Measurements from ENCODE around the gene ZNF319.

DNA sequence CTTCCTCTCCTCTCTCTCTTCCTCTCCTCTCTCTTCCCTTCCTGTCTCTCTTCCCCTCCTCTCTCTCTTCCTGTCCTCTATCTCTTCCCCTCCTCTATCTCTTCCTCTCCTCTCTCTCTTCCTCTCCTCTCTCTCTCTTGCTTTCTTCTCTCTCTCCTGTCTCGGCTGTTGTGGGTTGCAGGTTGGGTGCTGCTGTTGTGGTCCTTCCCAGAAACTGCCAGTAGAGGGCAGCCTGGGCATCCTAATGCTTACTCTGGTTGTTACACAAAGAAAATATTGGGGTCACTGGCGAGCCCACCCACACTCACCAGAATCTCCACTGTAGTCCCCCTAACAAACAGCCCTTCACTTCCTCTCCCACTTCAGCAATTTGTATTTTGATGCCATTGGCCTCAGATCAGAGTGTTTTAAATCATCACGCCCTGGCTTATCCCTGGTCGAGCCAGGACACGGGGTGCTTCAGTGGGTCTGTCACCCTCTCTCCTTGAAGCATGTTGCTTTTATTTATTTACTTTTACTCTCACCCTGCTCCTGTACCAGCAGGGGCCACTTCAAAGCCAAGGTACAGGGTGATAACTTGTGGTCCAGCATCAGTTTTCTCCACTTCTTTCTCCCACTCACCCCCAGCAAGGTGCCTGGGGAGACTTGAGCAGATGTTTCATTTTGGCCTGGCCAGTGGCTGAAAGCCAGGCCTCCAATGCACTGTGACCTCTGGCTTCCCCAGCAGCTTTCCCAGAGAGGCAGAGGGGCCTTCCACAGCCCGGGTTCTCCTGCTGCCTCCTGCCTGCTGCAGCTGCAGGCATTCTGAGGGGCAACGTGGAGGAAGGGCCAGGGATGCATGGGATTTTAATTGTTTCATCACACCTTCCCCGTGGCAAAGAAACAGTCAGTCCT is 20.4 kb upstream of the ZNF319 start:
- TF ChIP-seq, protein P1, sequence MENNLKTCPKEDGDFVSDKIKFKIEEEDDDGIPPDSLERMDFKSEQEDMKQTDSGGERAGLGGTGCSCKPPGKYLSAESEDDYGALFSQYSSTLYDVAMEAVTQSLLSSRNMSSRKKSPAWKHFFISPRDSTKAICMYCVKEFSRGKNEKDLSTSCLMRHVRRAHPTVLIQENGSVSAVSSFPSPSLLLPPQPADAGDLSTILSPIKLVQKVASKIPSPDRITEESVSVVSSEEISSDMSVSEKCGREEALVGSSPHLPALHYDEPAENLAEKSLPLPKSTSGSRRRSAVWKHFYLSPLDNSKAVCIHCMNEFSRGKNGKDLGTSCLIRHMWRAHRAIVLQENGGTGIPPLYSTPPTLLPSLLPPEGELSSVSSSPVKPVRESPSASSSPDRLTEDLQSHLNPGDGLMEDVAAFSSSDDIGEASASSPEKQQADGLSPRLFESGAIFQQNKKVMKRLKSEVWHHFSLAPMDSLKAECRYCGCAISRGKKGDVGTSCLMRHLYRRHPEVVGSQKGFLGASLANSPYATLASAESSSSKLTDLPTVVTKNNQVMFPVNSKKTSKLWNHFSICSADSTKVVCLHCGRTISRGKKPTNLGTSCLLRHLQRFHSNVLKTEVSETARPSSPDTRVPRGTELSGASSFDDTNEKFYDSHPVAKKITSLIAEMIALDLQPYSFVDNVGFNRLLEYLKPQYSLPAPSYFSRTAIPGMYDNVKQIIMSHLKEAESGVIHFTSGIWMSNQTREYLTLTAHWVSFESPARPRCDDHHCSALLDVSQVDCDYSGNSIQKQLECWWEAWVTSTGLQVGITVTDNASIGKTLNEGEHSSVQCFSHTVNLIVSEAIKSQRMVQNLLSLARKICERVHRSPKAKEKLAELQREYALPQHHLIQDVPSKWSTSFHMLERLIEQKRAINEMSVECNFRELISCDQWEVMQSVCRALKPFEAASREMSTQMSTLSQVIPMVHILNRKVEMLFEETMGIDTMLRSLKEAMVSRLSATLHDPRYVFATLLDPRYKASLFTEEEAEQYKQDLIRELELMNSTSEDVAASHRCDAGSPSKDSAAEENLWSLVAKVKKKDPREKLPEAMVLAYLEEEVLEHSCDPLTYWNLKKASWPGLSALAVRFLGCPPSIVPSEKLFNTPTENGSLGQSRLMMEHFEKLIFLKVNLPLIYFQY (CRISPR knock-in tag; IDR thresholded peaks at IDR 0.05; ENCODE audit: borderline replicate concordance) = no peak
- TF ChIP-seq, protein P2, sequence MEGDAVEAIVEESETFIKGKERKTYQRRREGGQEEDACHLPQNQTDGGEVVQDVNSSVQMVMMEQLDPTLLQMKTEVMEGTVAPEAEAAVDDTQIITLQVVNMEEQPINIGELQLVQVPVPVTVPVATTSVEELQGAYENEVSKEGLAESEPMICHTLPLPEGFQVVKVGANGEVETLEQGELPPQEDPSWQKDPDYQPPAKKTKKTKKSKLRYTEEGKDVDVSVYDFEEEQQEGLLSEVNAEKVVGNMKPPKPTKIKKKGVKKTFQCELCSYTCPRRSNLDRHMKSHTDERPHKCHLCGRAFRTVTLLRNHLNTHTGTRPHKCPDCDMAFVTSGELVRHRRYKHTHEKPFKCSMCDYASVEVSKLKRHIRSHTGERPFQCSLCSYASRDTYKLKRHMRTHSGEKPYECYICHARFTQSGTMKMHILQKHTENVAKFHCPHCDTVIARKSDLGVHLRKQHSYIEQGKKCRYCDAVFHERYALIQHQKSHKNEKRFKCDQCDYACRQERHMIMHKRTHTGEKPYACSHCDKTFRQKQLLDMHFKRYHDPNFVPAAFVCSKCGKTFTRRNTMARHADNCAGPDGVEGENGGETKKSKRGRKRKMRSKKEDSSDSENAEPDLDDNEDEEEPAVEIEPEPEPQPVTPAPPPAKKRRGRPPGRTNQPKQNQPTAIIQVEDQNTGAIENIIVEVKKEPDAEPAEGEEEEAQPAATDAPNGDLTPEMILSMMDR (CRISPR knock-in tag; IDR thresholded peaks at IDR 0.05) = peak; percentile 94
- TF ChIP-seq HNF4G (IDR thresholded peaks at IDR 0.05; ENCODE audit: borderline replicate concordance, low read depth, low read length) (no peak), HNF4G (CRISPR knock-in tag; IDR thresholded peaks at IDR 0.05; ENCODE audit: borderline replicate concordance, low read depth) (no peak), CENPX (CRISPR knock-in tag; IDR thresholded peaks at IDR 0.05) (no peak), KLF9 (CRISPR knock-in tag; IDR thresholded peaks at IDR 0.05; ENCODE audit: low read depth) (no peak), CHD2 (IDR thresholded peaks at IDR 0.05; ENCODE audit: low read depth, low read length) (no peak), ZNF790 (CRISPR knock-in tag; IDR thresholded peaks at IDR 0.05; ENCODE audit: borderline replicate concordance) (no peak), POLR2AphosphoS5 (IDR thresholded peaks at IDR 0.05; ENCODE audit: low read depth, low read length) (no peak), TP53 (CRISPR knock-in tag; conservative IDR thresholded peaks at IDR 0.05) (no peak)
- TF ChIP-seq, protein P3, sequence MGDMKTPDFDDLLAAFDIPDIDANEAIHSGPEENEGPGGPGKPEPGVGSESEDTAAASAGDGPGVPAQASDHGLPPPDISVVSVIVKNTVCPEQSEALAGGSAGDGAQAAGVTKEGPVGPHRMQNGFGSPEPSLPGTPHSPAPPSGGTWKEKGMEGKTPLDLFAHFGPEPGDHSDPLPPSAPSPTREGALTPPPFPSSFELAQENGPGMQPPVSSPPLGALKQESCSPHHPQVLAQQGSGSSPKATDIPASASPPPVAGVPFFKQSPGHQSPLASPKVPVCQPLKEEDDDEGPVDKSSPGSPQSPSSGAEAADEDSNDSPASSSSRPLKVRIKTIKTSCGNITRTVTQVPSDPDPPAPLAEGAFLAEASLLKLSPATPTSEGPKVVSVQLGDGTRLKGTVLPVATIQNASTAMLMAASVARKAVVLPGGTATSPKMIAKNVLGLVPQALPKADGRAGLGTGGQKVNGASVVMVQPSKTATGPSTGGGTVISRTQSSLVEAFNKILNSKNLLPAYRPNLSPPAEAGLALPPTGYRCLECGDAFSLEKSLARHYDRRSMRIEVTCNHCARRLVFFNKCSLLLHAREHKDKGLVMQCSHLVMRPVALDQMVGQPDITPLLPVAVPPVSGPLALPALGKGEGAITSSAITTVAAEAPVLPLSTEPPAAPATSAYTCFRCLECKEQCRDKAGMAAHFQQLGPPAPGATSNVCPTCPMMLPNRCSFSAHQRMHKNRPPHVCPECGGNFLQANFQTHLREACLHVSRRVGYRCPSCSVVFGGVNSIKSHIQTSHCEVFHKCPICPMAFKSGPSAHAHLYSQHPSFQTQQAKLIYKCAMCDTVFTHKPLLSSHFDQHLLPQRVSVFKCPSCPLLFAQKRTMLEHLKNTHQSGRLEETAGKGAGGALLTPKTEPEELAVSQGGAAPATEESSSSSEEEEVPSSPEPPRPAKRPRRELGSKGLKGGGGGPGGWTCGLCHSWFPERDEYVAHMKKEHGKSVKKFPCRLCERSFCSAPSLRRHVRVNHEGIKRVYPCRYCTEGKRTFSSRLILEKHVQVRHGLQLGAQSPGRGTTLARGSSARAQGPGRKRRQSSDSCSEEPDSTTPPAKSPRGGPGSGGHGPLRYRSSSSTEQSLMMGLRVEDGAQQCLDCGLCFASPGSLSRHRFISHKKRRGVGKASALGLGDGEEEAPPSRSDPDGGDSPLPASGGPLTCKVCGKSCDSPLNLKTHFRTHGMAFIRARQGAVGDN (CRISPR knock-in tag; IDR thresholded peaks at IDR 0.05) = no peak
- TF ChIP-seq, protein P4, sequence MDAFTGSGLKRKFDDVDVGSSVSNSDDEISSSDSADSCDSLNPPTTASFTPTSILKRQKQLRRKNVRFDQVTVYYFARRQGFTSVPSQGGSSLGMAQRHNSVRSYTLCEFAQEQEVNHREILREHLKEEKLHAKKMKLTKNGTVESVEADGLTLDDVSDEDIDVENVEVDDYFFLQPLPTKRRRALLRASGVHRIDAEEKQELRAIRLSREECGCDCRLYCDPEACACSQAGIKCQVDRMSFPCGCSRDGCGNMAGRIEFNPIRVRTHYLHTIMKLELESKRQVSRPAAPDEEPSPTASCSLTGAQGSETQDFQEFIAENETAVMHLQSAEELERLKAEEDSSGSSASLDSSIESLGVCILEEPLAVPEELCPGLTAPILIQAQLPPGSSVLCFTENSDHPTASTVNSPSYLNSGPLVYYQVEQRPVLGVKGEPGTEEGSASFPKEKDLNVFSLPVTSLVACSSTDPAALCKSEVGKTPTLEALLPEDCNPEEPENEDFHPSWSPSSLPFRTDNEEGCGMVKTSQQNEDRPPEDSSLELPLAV (CRISPR knock-in tag; conservative IDR thresholded peaks at IDR 0.05; ENCODE audit: low read depth) = no peak
- TF ChIP-seq, protein P5, sequence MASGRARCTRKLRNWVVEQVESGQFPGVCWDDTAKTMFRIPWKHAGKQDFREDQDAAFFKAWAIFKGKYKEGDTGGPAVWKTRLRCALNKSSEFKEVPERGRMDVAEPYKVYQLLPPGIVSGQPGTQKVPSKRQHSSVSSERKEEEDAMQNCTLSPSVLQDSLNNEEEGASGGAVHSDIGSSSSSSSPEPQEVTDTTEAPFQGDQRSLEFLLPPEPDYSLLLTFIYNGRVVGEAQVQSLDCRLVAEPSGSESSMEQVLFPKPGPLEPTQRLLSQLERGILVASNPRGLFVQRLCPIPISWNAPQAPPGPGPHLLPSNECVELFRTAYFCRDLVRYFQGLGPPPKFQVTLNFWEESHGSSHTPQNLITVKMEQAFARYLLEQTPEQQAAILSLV (CRISPR knock-in tag; IDR thresholded peaks at IDR 0.05; ENCODE audit: borderline replicate concordance) = no peak
